KMS-11 (cell line): Measurements from ENCODE around the gene SLC25A21.
"Not testable (repeated sequence)": the region's sequence is repeated elsewhere in the genome, so short reads cannot be mapped to it uniquely, and the experiment has no call there.

Source experiments
- H2AFZ ChIP-seq: fragments of 200-600 bp; sonication (generic); 2 replicates; pipeline ENCODE4 v1.6.1; 2016; ENCODE audit warnings: antibody characterized with exemption, mixed run types, low read depth
- H3K27ac ChIP-seq: fragments of 200-600 bp; sonication (generic); 2 replicates; pipeline ENCODE4 v1.6.1; 2016; ENCODE audit warnings: mild to moderate bottlenecking, mixed run types
- H3K27me3 ChIP-seq: fragments of 200-600 bp; sonication (generic); 2 replicates; pipeline ENCODE4 v1.6.1; 2017; ENCODE audit warnings: mild to moderate bottlenecking, low read depth, mixed run types, moderate library complexity; ENCODE audit not compliant: insufficient read depth
- H3K36me3 ChIP-seq: fragments of 200-600 bp; sonication (generic); 2 replicates; pipeline ENCODE4 v1.6.1; 2017; ENCODE audit warnings: mild to moderate bottlenecking, mixed run types; ENCODE audit not compliant: insufficient read depth
- H3K4me1 ChIP-seq: fragments of 200-600 bp; sonication (generic); 2 replicates; pipeline ENCODE4 v1.6.1; 2016; ENCODE audit warnings: mild to moderate bottlenecking, low read depth, mixed run types; ENCODE audit not compliant: poor library complexity, severe bottlenecking
- H3K4me2 ChIP-seq: fragments of 200-600 bp; sonication (generic); 2 replicates; pipeline ENCODE4 v1.7.0; 2016; ENCODE audit warnings: mild to moderate bottlenecking, mixed run types
- H3K4me3 ChIP-seq: fragments of 200-600 bp; sonication (generic); IDR thresholded peaks from 2 replicates; pipeline ENCODE4 v1.6.1; 2017; ENCODE audit warnings: low read depth, low read length, mixed read lengths; ENCODE audit not compliant: insufficient read depth
- H3K79me2 ChIP-seq: fragments of 200-600 bp; sonication (generic); 2 replicates; pipeline ENCODE4 v1.6.1; 2016; ENCODE audit warnings: low read depth, mixed run types; ENCODE audit not compliant: insufficient read depth
- H3K9ac ChIP-seq: fragments of 200-600 bp; sonication (generic); 2 replicates; pipeline ENCODE4 v1.6.1; 2016; ENCODE audit warnings: mild to moderate bottlenecking, mixed run types
- H4K20me1 ChIP-seq: fragments of 200-600 bp; sonication (generic); 2 replicates; pipeline ENCODE4 v1.6.1; 2016; ENCODE audit warnings: mild to moderate bottlenecking, mixed run types; ENCODE audit not compliant: insufficient read depth
- TF ChIP-seq, protein P1 (sequence below): fragments of 200-600 bp; sonication (generic); conservative IDR thresholded peaks from 2 replicates; pipeline ENCODE4 v1.6.1; 2017; ENCODE audit warnings: low read depth, mild to moderate bottlenecking, antibody characterized with exemption, low read length, moderate library complexity, mixed read lengths

SLC25A21 gene

DNA sequence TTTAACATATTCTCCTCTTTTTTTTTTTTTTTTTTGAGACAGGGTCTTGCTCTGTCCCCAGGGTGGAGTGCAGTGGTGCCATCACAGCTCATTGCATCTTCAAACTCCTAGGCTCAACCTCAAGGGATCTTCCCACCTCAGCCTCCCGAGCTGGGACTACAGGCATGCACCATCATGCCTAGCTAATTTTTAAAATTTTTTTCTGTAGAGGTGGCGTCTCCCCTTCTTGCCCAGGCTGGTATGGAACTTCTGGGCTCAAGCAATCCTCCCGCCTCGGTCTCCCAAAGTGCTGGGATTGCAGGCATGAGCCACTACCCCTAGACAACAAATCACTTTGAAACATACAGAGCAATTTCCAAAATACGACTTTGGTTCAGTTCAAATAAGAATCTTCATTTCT is 355.9 kb downstream of the SLC25A21 start:
- no peaks in the 10 kb centered on the region for H3K79me2 ChIP-seq
- TF ChIP-seq, protein P1, sequence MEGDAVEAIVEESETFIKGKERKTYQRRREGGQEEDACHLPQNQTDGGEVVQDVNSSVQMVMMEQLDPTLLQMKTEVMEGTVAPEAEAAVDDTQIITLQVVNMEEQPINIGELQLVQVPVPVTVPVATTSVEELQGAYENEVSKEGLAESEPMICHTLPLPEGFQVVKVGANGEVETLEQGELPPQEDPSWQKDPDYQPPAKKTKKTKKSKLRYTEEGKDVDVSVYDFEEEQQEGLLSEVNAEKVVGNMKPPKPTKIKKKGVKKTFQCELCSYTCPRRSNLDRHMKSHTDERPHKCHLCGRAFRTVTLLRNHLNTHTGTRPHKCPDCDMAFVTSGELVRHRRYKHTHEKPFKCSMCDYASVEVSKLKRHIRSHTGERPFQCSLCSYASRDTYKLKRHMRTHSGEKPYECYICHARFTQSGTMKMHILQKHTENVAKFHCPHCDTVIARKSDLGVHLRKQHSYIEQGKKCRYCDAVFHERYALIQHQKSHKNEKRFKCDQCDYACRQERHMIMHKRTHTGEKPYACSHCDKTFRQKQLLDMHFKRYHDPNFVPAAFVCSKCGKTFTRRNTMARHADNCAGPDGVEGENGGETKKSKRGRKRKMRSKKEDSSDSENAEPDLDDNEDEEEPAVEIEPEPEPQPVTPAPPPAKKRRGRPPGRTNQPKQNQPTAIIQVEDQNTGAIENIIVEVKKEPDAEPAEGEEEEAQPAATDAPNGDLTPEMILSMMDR, result no peak
- no peak overlapping the region for H3K9ac ChIP-seq
- H3K36me3 ChIP-seq, result no peaks in the 10 kb centered on the region
- no peak overlapping the region for H3K4me2 ChIP-seq
- no peaks in the 10 kb centered on the region for H3K4me1 ChIP-seq
- no peak overlapping the region for H2AFZ ChIP-seq
- no peaks in the 10 kb centered on the region for H4K20me1 ChIP-seq
- H3K27ac ChIP-seq, result no peak overlapping the region
- no peak overlapping the region for H3K4me3 ChIP-seq
- no peaks in the 10 kb centered on the region for H3K27me3 ChIP-seq

DNA sequence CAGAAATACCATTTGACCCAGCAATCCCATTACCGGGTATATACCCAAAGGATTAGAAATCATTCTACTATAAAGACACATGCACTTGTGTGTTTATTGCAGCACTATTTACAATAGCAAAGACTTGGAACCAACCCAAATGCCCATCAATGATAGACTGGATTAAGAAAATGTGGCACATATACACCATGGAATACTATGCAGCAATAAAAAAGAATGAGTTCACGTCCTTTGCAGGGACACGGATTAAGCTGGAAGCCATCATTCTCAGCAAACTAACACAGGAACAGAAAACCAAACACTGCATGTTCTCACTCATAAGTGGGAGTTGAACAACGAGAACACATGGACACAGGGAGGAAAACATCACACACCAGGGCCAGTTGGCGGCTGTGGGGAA is 357.6 kb downstream of the SLC25A21 start:
- not testable (repeated sequence) for H3K4me1 ChIP-seq, H3K36me3 ChIP-seq, H3K4me2 ChIP-seq, H3K79me2 ChIP-seq, H3K27me3 ChIP-seq, H3K4me3 ChIP-seq, H3K9ac ChIP-seq, H3K27ac ChIP-seq, H2AFZ ChIP-seq, H4K20me1 ChIP-seq

DNA sequence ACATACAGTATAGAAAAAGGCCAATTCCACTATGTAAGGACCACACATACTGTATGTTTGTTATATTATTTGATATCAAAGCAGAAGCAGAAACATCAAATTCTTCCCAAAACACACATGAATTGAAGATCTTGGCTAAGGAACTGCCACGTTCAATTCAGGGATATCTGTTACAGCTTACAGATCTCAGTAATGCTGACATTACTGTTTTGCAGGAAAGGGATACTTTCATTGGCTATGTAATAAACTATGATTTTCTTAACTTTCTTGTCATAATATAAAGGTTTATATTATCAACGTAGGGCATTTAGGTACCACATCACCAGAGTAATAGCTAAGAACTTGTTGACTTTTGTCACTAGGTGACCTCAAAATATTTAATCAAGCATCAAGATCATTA is 362.2 kb downstream of the SLC25A21 start:
- no peak overlapping the region for H3K4me3 ChIP-seq
- H3K27ac ChIP-seq, result no peak overlapping the region
- TF ChIP-seq, protein P1, result no peak
- no peak overlapping the region for H2AFZ ChIP-seq
- no peak overlapping the region for H3K9ac ChIP-seq
- H3K27me3 ChIP-seq, result no peaks in the 10 kb centered on the region
- H3K79me2 ChIP-seq, result no peaks in the 10 kb centered on the region
- H3K36me3 ChIP-seq, result no peaks in the 10 kb centered on the region
- H4K20me1 ChIP-seq, result no peaks in the 10 kb centered on the region
- H3K4me2 ChIP-seq, result no peak overlapping the region
- no peaks in the 10 kb centered on the region for H3K4me1 ChIP-seq

DNA sequence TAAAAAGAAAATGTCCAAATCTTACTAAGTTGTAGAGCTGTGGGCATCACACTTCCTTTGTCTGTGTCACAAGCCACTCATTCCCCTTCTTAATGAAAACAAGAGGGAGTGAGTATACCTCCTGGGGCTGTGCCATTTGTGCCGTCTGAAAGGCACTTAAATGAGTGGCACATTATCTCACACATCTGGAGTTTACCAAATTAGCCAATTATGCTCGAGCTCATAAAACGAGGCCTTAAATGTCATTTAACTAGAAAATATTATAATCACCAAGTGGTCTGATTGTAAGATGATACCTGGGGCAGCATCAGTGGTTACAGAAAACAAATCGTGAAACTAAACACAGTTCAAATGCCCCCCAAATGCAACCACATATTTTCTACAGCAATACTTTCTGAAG is 364.7 kb downstream of the SLC25A21 start:
- no peak overlapping the region for H3K27ac ChIP-seq
- TF ChIP-seq, protein P1, result no peak
- H3K36me3 ChIP-seq, result no peaks in the 10 kb centered on the region
- H3K4me2 ChIP-seq, result no peak overlapping the region
- no peak overlapping the region for H3K9ac ChIP-seq
- H3K27me3 ChIP-seq, result no peaks in the 10 kb centered on the region
- H3K4me1 ChIP-seq, result no peaks in the 10 kb centered on the region
- H3K4me3 ChIP-seq, result no peak overlapping the region
- no peaks in the 10 kb centered on the region for H3K79me2 ChIP-seq
- H2AFZ ChIP-seq, result no peak overlapping the region
- H4K20me1 ChIP-seq, result no peaks in the 10 kb centered on the region

DNA sequence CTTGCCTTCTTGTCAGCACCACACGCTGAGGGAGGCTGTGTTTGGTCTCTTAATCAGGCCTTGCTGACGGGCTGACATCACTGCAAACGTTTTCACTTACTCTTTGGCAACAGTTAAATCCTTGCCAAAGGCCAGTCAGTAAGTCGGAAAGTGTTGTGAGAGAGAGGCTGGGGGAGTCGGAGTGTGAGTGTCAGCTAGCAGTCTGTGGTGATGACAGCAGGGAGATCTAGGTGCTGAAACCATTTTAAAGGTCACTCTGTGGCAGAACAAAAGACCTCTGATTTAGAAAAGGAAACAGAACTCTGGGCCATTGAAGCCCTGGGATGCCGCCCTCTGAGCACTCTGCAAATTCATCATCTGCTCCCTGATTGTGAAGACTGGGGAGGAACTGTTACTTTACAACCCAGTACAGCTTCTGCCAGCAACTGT is 367.3 kb downstream of the SLC25A21 start:
- no peaks in the 10 kb centered on the region for H4K20me1 ChIP-seq
- no peak overlapping the region for H3K4me3 ChIP-seq
- H3K27me3 ChIP-seq, result no peaks in the 10 kb centered on the region
- TF ChIP-seq, protein P1, result no peak
- no peaks in the 10 kb centered on the region for H3K36me3 ChIP-seq
- no peaks in the 10 kb centered on the region for H3K79me2 ChIP-seq
- no peak overlapping the region for H3K9ac ChIP-seq
- no peak overlapping the region for H2AFZ ChIP-seq
- no peak overlapping the region for H3K27ac ChIP-seq
- no peak overlapping the region for H3K4me2 ChIP-seq
- H3K4me1 ChIP-seq, result no peaks in the 10 kb centered on the region
